Astrocyte (in vitro differentiated cells and primary cell): ENCODE measurements around the gene CCNE1. TPM values are rescaled to one million over a fixed set of nuclear protein-coding genes. Genes with fewer than 3 reads are reported as not detected.

Source experiments
- DNase-seq: peaks from one replicate; pipeline ENCODE4 v3.0.0-alpha.2; 2010; ENCODE audit warnings: low read depth
- FAIRE-seq: peaks from 2 replicates; lab custom pipeline; 2011; peaks lifted over from hg19 to GRCh38; lab: Jason Lieb, UNC
- H2AFZ ChIP-seq: 2 replicates; pipeline ENCODE4 v1.6.0; 2012; ENCODE audit warnings: low read depth, low read length, inconsistent platforms
- H3K27ac ChIP-seq: 2 replicates; pipeline ENCODE4 v1.5.1; 2011; ENCODE audit warnings: low read depth, low read length, inconsistent platforms
- H3K27me3 ChIP-seq: 2 replicates; pipeline ENCODE4 v1.6.0; 2011; ENCODE audit warnings: low read length, inconsistent platforms; ENCODE audit not compliant: insufficient read depth
- H3K36me3 ChIP-seq: 2 replicates; pipeline ENCODE4 v1.5.1; 2011; ENCODE audit warnings: low read length, inconsistent platforms; ENCODE audit not compliant: insufficient read depth
- H3K4me1 ChIP-seq: 2 replicates; pipeline ENCODE4 v1.5.1; 2011; ENCODE audit warnings: low read length, inconsistent platforms; ENCODE audit not compliant: insufficient read depth
- H3K4me2 ChIP-seq: 2 replicates; pipeline ENCODE4 v1.6.0; 2012; ENCODE audit warnings: low read length, inconsistent platforms
- H3K4me3 ChIP-seq: 2 replicates; pipeline ENCODE4 v1.5.1; 2011; ENCODE audit warnings: low read depth, mild to moderate bottlenecking, low read length, inconsistent platforms; ENCODE audit not compliant: insufficient read depth
- H3K79me2 ChIP-seq: 2 replicates; pipeline ENCODE4 v1.6.0; 2012; ENCODE audit warnings: mild to moderate bottlenecking, low read length, inconsistent platforms; ENCODE audit not compliant: insufficient read depth
- H3K9ac ChIP-seq: 2 replicates; pipeline ENCODE4 v1.6.0; 2012; ENCODE audit warnings: mild to moderate bottlenecking, low read length, inconsistent platforms
- H3K9me3 ChIP-seq: 2 replicates; pipeline ENCODE4 v1.5.1; 2012; ENCODE audit warnings: low read depth, mild to moderate bottlenecking, low read length, inconsistent platforms; ENCODE audit not compliant: insufficient read depth
- H4K20me1 ChIP-seq: 2 replicates; pipeline ENCODE4 v1.6.0; 2012; ENCODE audit warnings: low read length, inconsistent platforms; ENCODE audit not compliant: insufficient read depth
- H3K27ac Mint-ChIP-seq: one replicate; pipeline ENCODE4 v1.8.0; 2021; ENCODE audit warnings: mild to moderate bottlenecking, mixed read lengths; ENCODE audit not compliant: unreplicated experiment
- H3K27me3 Mint-ChIP-seq: one replicate; pipeline ENCODE4 v1.8.0; 2021; ENCODE audit warnings: low read depth, mixed read lengths; ENCODE audit not compliant: unreplicated experiment
- H3K36me3 Mint-ChIP-seq: one replicate; pipeline ENCODE4 v1.8.0; 2021; ENCODE audit warnings: low read depth, mixed read lengths; ENCODE audit not compliant: unreplicated experiment
- H3K4me1 Mint-ChIP-seq: one replicate; pipeline ENCODE4 v1.8.0; 2021; ENCODE audit warnings: low read depth, mixed read lengths; ENCODE audit not compliant: unreplicated experiment
- H3K4me3 Mint-ChIP-seq: one replicate; pipeline ENCODE4 v1.8.0; 2021; ENCODE audit warnings: mild to moderate bottlenecking, moderate library complexity, mixed read lengths; ENCODE audit not compliant: unreplicated experiment
- H3K9me3 Mint-ChIP-seq: one replicate; pipeline ENCODE4 v1.8.0; 2021; ENCODE audit warnings: mild to moderate bottlenecking, mixed read lengths; ENCODE audit not compliant: unreplicated experiment
- EZH2 ChIP-seq: IDR thresholded peaks from 2 replicates; pipeline ENCODE4 v1.6.1; 2012; ENCODE audit warnings: mild to moderate bottlenecking, low read length, inconsistent platforms; ENCODE audit not compliant: insufficient read depth
- total RNA-seq: library from RNA; stranded (reverse); gene quantifications from 2 replicates; pipeline ENCODE4 v1.2.1, GENCODE V29; 2021
- TF ChIP-seq, protein P1 (sequence below): IDR thresholded peaks from 2 replicates; pipeline ENCODE4 v1.5.1; 2011; ENCODE audit warnings: low read depth, mild to moderate bottlenecking, inconsistent platforms, low read length, moderate library complexity; ENCODE audit not compliant: insufficient read depth

Gene CCNE1
- total RNA-seq, 1 donor from 2014 or later: 8.8 TPM

DNA sequence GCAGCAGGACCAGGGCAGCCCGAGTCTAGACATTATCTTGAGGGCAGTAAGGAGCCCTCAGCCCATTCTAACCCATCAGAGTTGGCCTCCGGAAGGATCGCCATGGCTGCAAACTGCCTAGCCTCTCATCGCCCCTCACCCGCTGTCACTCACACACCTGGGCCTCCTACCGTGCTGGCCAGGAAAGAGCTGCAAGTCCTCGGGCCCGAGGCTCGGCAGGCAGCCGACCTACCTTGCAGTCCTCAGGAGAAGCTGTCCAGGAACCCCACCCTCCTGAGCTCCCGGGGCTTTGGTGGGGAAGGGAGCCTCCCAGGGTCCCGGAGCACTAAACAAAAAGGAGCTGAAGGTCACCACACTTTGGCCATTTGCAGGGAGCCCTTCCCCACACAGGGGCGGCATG, 46.8 kb downstream of the CCNE1 start:
- H3K9me3 ChIP-seq: no peaks in the 10 kb centered on the region
- H3K4me1 Mint-ChIP-seq: no peaks in the 10 kb centered on the region
- no peak overlapping the region for H3K4me3 Mint-ChIP-seq
- TF ChIP-seq, protein P1, sequence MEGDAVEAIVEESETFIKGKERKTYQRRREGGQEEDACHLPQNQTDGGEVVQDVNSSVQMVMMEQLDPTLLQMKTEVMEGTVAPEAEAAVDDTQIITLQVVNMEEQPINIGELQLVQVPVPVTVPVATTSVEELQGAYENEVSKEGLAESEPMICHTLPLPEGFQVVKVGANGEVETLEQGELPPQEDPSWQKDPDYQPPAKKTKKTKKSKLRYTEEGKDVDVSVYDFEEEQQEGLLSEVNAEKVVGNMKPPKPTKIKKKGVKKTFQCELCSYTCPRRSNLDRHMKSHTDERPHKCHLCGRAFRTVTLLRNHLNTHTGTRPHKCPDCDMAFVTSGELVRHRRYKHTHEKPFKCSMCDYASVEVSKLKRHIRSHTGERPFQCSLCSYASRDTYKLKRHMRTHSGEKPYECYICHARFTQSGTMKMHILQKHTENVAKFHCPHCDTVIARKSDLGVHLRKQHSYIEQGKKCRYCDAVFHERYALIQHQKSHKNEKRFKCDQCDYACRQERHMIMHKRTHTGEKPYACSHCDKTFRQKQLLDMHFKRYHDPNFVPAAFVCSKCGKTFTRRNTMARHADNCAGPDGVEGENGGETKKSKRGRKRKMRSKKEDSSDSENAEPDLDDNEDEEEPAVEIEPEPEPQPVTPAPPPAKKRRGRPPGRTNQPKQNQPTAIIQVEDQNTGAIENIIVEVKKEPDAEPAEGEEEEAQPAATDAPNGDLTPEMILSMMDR: no peak
- no peak for TF ChIP-seq EZH2
- H3K27me3 ChIP-seq: no peaks in the 10 kb centered on the region
- no peak overlapping the region for H3K27ac ChIP-seq
- no peak overlapping the region for H3K4me2 ChIP-seq
- H3K9ac ChIP-seq: no peak overlapping the region
- DNase-seq (no peak), FAIRE-seq (no peak)
- no peaks in the 10 kb centered on the region for H3K4me1 ChIP-seq
- H3K9me3 Mint-ChIP-seq: peaks cover 5% of the 10 kb centered on the region
- no peak overlapping the region for H2AFZ ChIP-seq
- no peaks in the 10 kb centered on the region for H3K36me3 Mint-ChIP-seq
- no peaks in the 10 kb centered on the region for H3K79me2 ChIP-seq
- no peaks in the 10 kb centered on the region for H4K20me1 ChIP-seq
- no peaks in the 10 kb centered on the region for H3K36me3 ChIP-seq
- H3K27me3 Mint-ChIP-seq: peaks cover 8% of the 10 kb centered on the region
- no peak overlapping the region for H3K27ac Mint-ChIP-seq
- H3K4me3 ChIP-seq: no peak overlapping the region

DNA sequence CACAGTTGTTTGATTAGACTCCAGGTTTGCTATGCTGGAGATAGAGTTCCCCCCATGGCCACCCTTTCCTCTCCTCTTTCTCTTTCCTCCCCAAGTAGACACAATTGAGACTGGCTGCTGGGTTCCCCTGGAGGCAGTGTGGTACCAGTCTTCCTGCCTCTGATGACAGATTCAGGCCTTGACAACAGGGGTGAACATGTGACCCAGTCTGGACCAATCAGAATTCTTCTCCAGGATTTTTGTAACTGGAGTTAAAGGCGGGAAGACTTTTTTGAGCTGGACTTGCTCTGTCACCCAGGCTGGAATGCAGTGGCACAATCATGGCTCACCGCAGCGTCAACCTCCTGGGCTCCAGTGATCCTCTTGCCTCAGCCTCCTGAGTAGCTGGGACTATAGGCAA, 48.7 kb downstream of the CCNE1 start:
- TF ChIP-seq EZH2: no peak
- TF ChIP-seq, protein P1: no peak
- H3K4me1 ChIP-seq: no peaks in the 10 kb centered on the region
- H3K9ac ChIP-seq: no peak overlapping the region
- no peaks in the 10 kb centered on the region for H3K4me1 Mint-ChIP-seq
- DNase-seq (no peak), FAIRE-seq (no peak)
- peaks cover 5% of the 10 kb centered on the region for H3K27me3 ChIP-seq
- no peak overlapping the region for H3K4me3 ChIP-seq
- H3K36me3 Mint-ChIP-seq: no peaks in the 10 kb centered on the region
- no peaks in the 10 kb centered on the region for H3K9me3 ChIP-seq
- H3K4me2 ChIP-seq: no peak overlapping the region
- no peak overlapping the region for H2AFZ ChIP-seq
- H3K27me3 Mint-ChIP-seq: peaks cover 15% of the 10 kb centered on the region
- no peak overlapping the region for H3K27ac Mint-ChIP-seq
- no peak overlapping the region for H3K27ac ChIP-seq
- H3K9me3 Mint-ChIP-seq: peaks cover 1% of the 10 kb centered on the region
- no peak overlapping the region for H3K4me3 Mint-ChIP-seq
- H4K20me1 ChIP-seq: no peaks in the 10 kb centered on the region
- H3K79me2 ChIP-seq: no peaks in the 10 kb centered on the region
- H3K36me3 ChIP-seq: no peaks in the 10 kb centered on the region

DNA sequence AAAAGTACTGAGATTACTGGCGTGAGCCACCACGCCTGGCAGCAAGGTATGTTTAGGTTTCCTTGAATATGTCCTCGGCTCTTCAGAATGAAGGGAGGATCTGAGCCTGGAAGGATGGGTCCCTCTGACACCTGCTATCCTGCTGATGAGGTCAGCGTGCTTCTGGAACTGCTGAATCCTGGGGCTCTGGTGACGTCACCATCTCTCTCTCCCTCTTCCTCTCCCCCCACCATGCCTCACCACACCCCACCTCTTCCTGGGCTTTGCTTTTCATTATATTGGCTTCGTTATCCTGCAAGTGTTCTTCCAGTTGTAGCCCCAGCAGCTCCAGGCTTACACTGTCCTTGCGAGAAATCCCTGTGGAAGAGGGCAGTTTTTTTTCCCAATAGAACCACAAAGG, 49.8 kb downstream of the CCNE1 start:
- Histone ChIP-seq H4K20me1 (no peaks in the 10 kb centered on the region), H3K27me3 (peaks cover 5% of the 10 kb centered on the region), H3K36me3 (no peaks in the 10 kb centered on the region), H3K4me3 (no peak overlapping the region), H3K79me2 (no peaks in the 10 kb centered on the region), H3K9ac (no peak overlapping the region), H3K27ac (no peak overlapping the region), H3K4me2 (no peak overlapping the region), H3K9me3 (no peaks in the 10 kb centered on the region), H2AFZ (no peak overlapping the region), H3K4me1 (no peaks in the 10 kb centered on the region)
- Mint-ChIP-seq H3K4me1 (no peaks in the 10 kb centered on the region), H3K27ac (no peak overlapping the region), H3K36me3 (no peaks in the 10 kb centered on the region), H3K27me3 (peaks cover 21% of the 10 kb centered on the region), H3K9me3 (peaks cover 3% of the 10 kb centered on the region), H3K4me3 (no peak overlapping the region)
- no peak for TF ChIP-seq EZH2
- TF ChIP-seq, protein P1: no peak
- FAIRE-seq (no peak), DNase-seq (no peak)
